Measurements from ENCODE around the gene TRAPPC2L. TPM values are rescaled to one million over a fixed set of nuclear protein-coding genes. Genes with fewer than 3 reads are reported as not detected.
"Not testable (repeated sequence)": the region's sequence is repeated elsewhere in the genome, so short reads cannot be mapped to it uniquely, and the experiment has no call there.

The TRAPPC2L gene
- total RNA-seq, 1 donor from 2014 or later: 30.4 TPM

GRCh38 chr16:88819126-88819525 is 37.8 kb upstream of the TRAPPC2L start:
- no peak for DNase-seq

DNA sequence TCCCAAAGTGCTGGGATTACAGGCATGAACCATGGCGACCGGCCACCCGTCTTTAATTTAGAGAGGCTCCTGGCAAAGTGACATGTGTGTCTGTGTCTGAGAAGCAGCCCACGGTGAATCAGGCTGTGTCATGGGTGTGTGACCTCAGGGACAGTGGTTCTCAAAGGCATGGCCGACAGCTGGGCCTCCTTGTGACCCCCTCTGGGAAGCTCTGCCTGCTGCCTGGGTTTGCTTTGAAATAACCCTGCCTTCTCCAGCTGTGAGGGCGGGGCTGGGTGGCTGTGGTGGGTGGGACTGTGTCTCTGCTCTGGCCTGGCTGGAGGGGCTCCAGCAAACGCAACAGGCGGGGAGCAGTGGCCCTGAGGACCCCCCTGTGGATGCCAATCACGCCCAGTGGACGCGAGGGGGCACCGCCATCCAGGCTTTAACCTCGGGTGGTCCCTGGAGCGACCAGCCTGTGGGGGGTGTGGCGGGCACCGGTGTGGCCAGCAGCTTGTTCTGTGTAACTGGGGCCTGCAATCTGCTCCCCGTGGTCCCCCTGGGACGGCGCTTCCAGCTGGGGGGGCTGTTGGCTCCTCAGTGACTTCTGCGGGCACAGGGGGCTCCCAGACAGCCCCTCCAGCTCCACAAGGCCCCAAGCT is 36.4 kb upstream of the TRAPPC2L start:
- DNase-seq: no peak

DNA sequence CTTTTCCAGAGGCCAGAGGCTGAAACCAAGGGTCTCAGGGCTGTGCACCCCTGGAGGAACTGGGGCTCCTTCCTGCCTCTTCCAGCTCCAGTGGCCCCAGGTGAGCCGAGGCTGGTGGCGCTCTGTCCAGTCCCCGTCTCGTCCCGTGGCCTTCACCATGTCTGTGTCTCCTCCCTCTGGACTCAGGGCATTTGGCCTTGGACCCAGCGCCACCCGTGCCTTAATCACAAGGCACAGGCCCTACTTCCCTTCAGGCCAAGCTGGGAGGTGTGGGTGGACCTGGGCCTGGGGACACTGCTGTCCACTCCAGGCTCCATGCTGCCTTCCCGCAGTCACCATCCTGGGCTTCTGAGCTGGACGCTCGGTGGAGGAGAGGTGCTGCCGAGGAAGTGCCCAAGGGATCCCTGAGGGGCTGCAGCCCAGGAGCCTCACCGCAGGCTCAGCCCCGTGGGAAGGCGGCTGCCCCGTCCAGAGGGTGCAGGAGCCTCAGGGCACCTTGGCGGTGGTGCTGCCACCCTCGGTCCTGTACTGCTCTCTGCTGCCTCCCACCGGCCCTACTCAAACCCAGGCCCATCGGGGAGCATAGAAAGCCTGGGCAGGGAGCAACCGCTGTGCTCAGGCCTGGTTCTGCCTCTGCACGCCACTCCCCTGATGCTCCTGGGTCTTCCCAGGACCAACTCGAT is 35.6 kb upstream of the TRAPPC2L start:
- no peak for DNase-seq

DNA sequence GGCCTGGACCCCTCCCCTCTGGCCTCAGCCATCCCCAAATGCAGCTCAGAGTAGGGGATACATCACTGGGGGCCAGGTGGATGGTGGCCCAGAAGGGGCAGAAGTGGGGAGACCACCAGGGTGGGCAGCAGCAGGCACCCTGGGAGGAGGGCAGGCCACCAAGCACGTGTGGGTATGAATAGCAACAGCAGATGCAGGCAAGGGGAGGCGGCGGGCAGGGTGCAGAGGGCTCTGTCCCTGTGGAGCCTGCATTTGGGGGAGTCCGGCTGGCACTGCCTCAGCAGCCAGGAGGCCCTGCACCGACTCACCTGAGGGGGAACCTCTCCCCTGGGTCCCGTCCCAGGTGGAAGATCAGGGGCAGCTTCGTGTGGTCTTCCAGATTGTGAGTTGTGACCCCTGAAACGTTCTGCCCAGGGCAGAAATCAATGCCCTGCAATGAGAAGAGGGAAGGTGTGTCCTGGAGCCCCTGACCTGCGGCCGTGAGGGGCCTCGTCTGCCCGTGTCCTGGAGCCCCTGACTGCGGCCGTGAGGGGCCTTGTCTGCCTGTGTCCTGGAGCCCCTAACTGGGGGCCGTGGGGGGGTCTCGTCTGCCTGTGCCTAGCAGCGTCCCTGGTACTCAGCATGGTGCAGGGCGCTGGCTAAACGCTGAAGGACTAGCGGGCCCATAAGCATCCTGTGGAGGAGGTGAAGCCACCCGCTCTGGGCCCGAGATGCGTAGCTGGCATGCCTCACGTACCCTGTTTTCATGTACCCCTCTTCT is 34.5 kb upstream of the TRAPPC2L start:
- no peak for DNase-seq

DNA sequence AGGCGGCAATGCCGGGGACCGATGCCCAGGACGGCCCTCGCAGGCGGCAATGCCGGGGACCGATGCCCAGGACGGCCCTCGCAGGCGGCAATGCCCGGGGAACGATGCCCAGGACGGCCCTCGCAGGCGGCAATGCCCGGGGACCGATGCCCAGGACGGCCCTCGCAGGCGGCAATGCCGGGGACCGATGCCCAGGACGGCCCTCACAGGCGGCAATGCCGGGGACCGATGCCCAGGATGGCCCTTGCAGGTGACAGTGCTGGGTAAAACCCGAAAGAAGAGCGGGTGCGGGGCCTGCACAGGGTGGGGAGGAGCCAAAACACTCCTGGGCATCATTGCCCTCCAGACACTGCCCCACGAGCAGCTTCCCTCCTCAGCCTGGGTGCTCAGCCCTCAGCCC is 33.3 kb upstream of the TRAPPC2L start:
- not testable (repeated sequence) for DNase-seq

- no peak for DNase-seq
Measured at GRCh38 chr16:88824256-88825077, 32.5 kb upstream of the TRAPPC2L start.

DNA sequence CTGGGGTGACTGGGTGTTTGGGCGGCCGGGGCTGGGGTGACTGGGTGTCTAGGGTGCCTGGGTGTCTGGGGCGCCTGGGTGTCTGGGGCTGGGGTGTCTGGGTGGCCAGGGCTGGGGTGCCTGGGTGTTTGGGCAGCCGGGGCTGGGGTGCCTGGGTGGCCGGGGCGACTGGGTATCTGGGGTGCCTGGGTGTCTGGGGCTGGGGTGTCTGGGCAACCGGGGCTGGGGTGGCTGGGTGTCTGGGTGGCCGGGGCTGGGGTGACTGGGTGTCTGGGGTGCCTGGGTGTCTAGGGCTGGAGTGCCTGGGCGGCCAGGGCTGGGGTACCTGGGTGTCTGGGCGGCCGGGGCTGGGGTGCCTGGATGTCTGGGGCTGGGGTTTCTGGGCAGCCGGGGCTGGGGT is 31.8 kb upstream of the TRAPPC2L start:
- no peak for DNase-seq

GRCh38 chr16:88826070-88826840 is 30.7 kb upstream of the TRAPPC2L start:
- DNase-seq: no peak

DNA sequence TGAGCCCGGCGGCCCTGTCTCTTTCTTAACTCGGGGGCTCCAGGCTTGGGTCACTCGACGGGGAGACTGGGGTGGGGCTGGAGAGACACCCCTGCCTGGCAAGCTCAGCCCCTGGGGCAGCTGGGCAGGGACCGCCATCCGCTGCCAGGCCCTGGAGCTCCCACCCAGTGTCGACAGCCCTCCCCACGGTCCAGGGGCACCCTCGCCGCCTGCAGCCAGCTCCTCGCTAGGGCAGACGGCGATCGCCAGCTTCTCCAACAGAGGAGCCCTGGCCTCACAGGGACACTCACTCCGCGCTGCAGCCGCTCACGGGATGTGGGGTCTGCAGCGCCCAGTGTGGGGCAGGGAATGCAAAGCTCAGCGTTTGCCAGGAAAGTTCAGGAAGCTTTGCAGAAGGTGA is 29.2 kb upstream of the TRAPPC2L start:
- no peak for DNase-seq

GRCh38 chr16:88828711-88829110 is 28.2 kb upstream of the TRAPPC2L start:
- no peak for DNase-seq

GRCh38 chr16:88830258-88830657 is 26.7 kb upstream of the TRAPPC2L start:
- no peak for DNase-seq

- DNase-seq: no peak
Measured at GRCh38 chr16:88830783-88831182, 26.1 kb upstream of the TRAPPC2L start.

- DNase-seq: no peak
Measured at GRCh38 chr16:88831838-88832237, 25.1 kb upstream of the TRAPPC2L start.

DNA sequence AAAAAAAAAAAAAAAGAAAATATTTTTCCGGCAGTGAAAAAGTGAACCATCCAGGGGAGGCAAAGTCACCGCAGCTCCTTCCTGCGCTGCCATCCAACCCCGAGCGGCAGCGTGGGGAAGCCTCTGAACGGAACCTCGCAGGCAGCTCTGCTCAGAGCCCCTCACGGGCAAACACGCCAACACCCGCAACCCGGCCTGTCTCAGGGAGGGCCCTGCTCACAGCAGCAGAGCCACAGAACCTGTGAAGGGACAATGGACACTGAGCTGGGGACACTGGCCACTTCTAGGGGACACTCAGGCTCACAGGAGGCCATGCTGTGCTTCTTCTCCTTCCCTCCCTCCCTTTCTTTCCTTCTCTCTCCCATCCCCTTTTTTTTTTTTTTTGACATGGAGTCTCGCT is 23.8 kb upstream of the TRAPPC2L start:
- no peak for DNase-seq

DNA sequence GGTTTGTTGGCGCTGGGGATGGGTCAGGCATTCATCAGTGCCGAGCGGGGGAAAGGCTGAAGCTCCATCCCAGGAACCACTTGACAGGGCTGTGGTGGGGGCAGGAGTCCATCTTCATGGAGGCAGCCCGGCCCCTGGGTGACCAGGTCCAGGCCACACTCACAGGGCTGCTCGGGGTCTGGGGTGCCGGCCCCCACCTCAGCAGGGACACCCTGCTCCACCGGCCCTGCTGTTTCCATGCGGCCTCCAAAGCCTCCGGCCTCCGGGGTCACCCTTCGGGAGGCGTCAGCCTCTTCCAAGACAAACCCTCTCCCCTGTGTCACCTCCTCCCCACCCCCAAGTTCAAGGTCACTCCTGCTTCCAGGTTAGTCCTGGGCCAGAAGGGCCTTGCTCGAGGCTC is 22.3 kb upstream of the TRAPPC2L start:
- no peak for DNase-seq

DNA sequence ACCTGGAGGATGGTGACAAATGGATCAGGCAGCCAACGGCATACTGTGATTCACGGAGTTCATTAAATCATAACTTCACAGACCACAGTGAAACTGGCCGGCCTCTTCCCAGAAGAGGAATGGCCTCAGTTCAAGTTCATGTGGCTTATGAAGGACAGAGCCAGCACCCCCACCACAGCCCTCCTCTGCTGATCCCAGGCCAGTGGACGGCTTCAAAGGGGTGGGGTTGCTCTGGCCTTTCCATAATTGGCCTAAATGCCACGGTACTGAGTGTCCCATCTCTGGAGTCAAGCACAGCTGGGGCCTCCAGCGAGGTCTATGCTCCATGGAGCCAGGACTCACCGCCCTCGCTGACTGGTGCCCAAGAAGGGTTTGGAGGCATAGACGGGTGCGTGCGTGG is 21.5 kb upstream of the TRAPPC2L start:
- DNase-seq: no peak

DNA sequence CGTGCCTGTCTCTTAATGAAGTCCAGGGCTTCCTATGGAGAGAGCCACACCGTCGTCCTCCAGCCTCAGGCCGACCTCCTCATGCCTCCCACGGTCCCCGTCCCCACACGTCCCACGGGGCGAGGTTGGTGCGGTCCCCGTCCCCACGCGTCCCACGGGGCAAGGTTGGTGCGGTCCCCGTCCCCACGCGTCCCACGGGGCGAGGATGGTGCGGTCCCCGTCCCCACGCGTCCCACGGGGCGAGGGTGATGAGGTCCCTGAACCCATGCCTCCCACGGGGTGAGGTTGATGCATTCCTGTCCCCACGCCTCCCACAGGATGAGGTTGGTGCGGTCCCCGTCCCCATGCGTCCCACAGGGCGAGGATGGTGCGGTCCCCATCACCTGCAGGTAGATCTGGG is 21.1 kb upstream of the TRAPPC2L start:
- DNase-seq: no peak

DNA sequence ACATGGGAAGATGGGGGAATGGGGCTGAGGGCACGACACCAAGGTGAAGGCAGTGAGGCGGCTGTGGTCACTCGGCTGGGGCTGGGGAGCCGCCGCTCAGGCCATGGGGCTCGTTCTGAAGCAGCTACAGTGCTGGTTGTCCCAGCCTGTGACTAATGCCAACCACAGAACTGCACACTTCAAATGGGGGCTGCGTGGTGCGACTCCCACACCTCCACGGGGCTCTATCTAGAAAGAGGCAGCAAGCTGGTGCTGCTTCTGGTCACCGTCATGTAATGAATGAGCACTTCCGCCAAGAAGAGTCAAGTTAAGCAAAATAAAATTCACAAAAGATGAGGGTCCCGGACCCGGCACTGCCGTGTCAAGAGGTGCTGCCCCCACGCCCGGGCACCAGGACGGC is 20.1 kb upstream of the TRAPPC2L start:
- DNase-seq: no peak

- no peak for DNase-seq
Measured at GRCh38 chr16:88837806-88838205, 19.1 kb upstream of the TRAPPC2L start.

- DNase-seq: no peak
Measured at GRCh38 chr16:88838566-88838965, 18.4 kb upstream of the TRAPPC2L start.

DNA sequence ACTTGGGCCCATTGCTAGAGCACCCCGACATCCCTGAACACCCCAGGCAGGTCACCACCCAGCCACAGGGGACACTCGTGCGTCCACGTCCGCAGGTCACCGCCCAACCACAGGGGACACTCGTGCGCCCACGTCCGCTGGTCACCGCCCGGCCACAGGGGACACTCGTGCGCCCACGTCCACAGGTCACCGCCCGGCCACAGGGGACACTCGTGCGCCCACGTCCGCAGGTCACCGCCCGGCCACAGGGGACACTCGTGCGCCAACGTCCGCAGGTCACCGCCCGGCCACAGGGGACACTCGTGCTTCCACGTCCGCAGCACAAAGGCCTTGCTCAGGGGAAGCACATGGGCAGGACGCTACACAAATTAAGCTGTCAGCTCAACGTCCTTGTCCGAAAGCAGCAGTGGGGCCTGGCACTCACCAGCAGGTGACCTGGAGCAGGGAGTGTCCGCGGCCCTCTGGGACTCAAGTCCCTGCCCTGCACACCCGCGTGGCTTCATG is 17.8 kb upstream of the TRAPPC2L start:
- no peak for DNase-seq

All from occipital lobe (tissue), 2 donors.